Lower leg skin (tissue), 4 donors: ENCODE measurements around the gene LGI4. TPM values are rescaled to one million over a fixed set of nuclear protein-coding genes. Genes with fewer than 3 reads are reported as not detected.
A peak's percentile ranks its signal among the peaks of the same experiment; 100 is the strongest.

Experiments used
- DNase-seq, 2 donors: peaks; one replicate each; pipeline ENCODE4 v3.0.0-alpha.2; 2019; ENCODE audit warnings: low spot score in 2 of 2
- H3K4me3 ChIP-seq: fragments of 200-600 bp; sonication (generic); 2 replicates; pipeline ENCODE4 v1.5.1; 2017; ENCODE audit warnings: mild to moderate bottlenecking, low read depth; ENCODE audit not compliant: poor library complexity, severe bottlenecking
- CTCF ChIP-seq, 3 donors: fragments of 450-650 bp; IDR thresholded peaks; one replicate each; pipeline ENCODE4 v1.5.1; 2016; ENCODE audit warnings: antibody characterized with exemption in 3 of 3, mild to moderate bottlenecking in 3 of 3, moderate library complexity in 2 of 3
- POLR2A ChIP-seq, 2 donors: fragments of 450-650 bp; IDR thresholded peaks; one replicate each; pipeline ENCODE4 v1.6.1; 2016 to 2017; ENCODE audit warnings: antibody characterized with exemption in 2 of 2, mild to moderate bottlenecking in 1 of 2, moderate library complexity in 1 of 2
- WGBS, 2 donors: methylation state at CpG; one replicate each; pipeline ENCODE4 v1.1.5; 2018; 5-methylcytosine and 5-hydroxymethylcytosine counted together
- intact Hi-C: fragments of 100-400 bp; cut with DNase I; formaldehyde crosslinking; loops from one replicate; pipeline ENCODE4 v1.15.0; 2023; ENCODE audit warnings: low total_unique reads
- total RNA-seq, 4 donors: library from RNA; depleted of rRNA; stranded (reverse); fragments of >200 nt; gene quantifications; one replicate each; pipeline ENCODE4 v1.1.0, GENCODE V29; 2016

Gene LGI4
- total RNA-seq, 4 donors from 2014 or later = 4.3 to 19.4 (median 8.9) TPM

DNA sequence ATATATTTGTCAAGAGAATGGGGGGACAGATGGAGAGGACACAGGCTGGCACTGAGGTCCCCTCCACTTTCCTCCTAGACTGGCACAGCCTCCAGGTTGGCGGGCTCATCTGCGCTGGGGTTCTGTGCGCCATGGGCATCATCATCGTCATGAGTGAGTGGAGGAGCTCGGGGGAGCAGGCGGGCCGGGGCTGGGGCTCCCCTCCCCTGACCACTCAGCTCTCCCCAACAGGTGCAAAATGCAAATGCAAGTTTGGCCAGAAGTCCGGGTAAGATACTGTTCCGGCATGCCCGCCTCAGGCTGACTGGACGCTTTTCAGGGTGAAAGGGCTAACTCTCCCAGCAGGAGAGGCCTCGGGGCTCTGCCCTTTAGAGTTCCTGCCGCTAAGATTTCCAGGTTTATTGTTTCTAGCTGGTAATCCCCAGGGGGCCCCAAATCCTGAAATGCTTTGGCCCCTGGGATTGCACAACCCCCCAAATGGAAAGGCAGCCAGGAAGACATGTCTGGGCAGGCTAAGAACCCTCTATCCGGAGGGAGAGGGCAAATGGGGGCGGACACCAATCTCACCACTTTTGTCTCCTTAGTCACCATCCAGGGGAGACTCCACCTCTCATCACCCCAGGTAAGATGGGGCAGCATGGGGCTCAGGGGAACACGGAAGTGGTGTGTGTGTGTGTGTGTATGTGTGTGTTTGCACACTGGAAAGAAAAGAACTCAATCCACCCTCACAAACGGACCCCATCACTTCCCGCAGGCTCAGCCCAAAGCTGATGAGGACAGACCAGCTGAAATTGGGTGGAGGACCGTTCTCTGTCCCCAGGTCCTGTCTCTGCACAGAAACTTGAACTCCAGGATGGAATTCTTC, 11.9 kb downstream of the LGI4 start:
- TF ChIP-seq CTCF (IDR thresholded peaks at IDR 0.05) = no peak
- no peak for TF ChIP-seq POLR2A (IDR thresholded peaks at IDR 0.05)
- no peak overlapping the region for H3K4me3 ChIP-seq
- intact Hi-C loops = no loop called here
- no peak for DNase-seq
- WGBS, 2 donors = 52 to 53% methylated on average over 19 of the region's 19 CpGs

DNA sequence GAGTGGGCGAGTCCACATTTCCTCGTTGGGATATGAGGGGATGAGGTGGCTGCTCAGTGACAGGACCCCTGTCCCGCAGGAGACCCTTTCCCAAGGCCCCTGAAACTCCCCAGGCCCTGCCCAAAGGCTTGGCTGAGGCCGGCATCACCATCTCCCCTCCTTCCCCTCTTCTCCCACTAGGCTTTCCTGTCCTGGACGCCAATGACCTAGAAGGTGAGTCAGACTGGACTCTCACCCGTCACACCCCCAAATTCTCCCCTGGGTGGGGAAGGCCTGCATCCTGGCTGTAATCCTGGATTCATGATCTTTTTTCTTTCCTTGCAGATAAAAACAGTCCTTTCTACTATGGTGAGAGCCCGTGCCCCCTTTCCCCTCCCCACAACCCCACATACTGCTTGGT, 14.0 kb downstream of the LGI4 start:
- intact Hi-C loops = no loop called here
- H3K4me3 ChIP-seq = no peak overlapping the region
- 32 to 52% methylated on average over 7 of the region's 7 CpGs for WGBS, 2 donors
- no peak for DNase-seq
- TF ChIP-seq POLR2A (IDR thresholded peaks at IDR 0.05) = no peak
- TF ChIP-seq CTCF (IDR thresholded peaks at IDR 0.05) = no peak

GRCh38 chr19:35120492-35120891, 14.4 kb downstream of the LGI4 start:
- WGBS, 2 donors = 22 to 33% methylated on average over 7 of the region's 7 CpGs
- no peak overlapping the region for H3K4me3 ChIP-seq
- DNase-seq = no peak
- TF ChIP-seq CTCF (IDR thresholded peaks at IDR 0.05) (no peak), POLR2A (IDR thresholded peaks at IDR 0.05) (no peak)
- intact Hi-C loops = no loop called here

DNA sequence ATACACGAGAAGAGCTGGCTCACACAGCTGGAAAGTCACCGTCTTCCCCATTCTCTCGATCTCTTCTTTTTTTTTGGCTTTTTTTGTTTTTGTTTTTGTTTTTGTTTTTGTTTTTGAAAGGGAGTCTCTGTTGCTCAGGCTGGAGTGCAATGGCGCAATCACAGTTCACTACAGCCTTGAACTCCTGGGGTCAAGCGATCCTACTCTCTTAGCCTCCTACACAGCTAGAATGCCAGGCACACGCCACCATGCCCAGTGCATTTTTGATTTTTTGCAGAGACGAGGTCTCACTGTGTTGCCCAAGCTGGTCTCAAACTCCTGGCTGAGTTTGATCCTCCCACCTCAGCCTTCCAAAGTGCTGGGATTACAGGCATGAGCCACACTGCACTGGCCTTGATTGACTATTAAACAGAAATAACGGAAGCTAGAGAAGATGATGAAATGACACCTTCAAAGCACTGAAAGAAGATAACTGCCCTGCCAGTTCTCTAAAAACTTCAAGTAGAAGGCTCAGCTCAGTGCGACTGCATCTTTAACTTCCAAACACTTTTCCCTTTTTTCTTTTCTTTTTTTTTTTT, 15.2 kb downstream of the LGI4 start:
- H3K4me3 ChIP-seq = no peak overlapping the region
- no peak for DNase-seq
- intact Hi-C loops = no loop called here
- 43 to 55% methylated on average over 9 of the region's 9 CpGs for WGBS, 2 donors
- TF ChIP-seq POLR2A (IDR thresholded peaks at IDR 0.05) = no peak
- no peak for TF ChIP-seq CTCF (IDR thresholded peaks at IDR 0.05)

DNA sequence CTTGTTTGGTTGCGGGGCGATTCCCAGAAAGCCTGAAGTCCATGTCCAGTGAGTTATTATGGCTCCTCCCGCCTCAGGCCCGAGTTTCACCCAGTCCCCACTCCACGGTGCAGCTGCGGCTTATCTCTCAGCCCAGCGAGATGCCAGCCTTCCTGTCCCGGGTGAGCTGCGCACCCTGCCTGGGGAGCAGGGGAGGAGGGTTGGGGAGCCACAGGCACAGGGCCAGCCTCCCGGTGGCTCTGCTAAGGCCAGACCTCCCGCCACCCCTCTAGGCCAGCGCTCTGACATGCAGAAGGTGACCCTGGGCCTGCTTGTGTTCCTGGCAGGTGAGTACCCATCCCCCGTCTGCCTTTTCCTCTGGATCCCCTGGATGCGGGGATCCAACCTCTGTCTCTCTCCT, 15.8 kb downstream of the LGI4 start:
- intact Hi-C loops = no loop called here
- DNase-seq = no peak
- WGBS, 2 donors = 41 to 48% methylated on average over 12 to 14 of the region's 14 CpGs
- peak overlapping the region; percentile 10 for H3K4me3 ChIP-seq
- TF ChIP-seq CTCF (IDR thresholded peaks at IDR 0.05) = no peak
- TF ChIP-seq POLR2A (IDR thresholded peaks at IDR 0.05) = no peak
